ENCODE measurements around the gene HSPA8. TPM values are rescaled to one million over a fixed set of nuclear protein-coding genes. Genes with fewer than 3 reads are reported as not detected.
"Not testable (repeated sequence)": the region's sequence is repeated elsewhere in the genome, so short reads cannot be mapped to it uniquely, and the experiment has no call there.

HSPA8 gene
- total and polyA plus RNA-seq, 2 of the 8 experiments (the other 6 are each of a cell fraction or from before 2014, with no cell fraction given), result 1,491 to 2,155 TPM

DNA sequence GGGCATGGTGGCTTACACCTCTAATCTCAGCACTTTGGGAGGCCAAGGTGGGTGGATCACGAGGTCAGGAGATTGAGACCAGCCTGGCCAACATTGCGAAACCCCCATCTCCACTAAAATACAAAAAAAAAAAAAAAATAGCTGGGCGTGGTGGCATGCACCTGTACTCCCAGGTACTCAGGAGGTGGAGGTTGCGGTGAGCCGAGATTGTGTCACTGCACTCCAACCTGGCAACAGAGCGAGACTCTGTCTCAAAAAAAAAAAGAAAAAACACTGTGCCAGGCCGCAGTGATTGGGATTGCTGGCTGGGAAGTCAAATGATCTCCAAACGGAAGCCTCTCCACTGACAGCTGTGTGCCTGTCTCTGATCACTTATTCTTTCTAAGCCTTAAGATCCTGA lies 28.2 kb upstream of the HSPA8 start:
- not testable (repeated sequence) for H2AK5ac ChIP-seq (ENCODE audit: low read depth, low read length); H3K36me3 ChIP-seq (ENCODE audit: control insufficient read depth in 2 of 4, insufficient read depth in 4 of 4, low read length in 3 of 4)

DNA sequence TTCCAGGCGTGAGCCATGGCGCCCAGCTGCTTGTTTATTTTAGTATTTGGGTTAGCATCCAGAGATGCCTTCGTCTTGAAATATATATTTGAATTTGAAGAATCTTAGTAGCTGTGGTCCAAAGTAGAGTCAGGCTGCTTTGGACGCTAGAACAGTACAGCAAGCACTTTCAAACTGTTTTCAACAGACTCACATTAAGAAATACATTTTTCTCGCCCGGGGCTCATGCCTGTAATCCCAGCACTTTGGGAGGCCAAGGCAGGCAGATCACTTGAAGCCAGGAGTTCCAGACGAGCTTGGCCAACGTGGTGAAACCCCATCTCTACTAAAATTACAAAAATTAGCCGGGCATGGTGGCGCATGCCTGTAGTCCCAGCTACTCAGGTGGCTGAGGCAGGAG lies 27.0 kb upstream of the HSPA8 start:
- H2BK120ac ChIP-seq (replicated peaks; ENCODE audit: low read depth, low read length); H3K23ac ChIP-seq (ENCODE audit: insufficient read length); H3K56ac ChIP-seq (replicated peaks; ENCODE audit: insufficient read length, low read depth, low read length); H3K4me3 ChIP-seq (ENCODE audit: extremely low read depth in 1 of 4, insufficient read depth in 2 of 4, low read depth in 3 of 4, low read length in 4 of 4); H4K91ac ChIP-seq (replicated peaks; ENCODE audit: insufficient read length, low read length); DNase-seq (ENCODE audit: low read depth in 1 of 2, low spot score in 2 of 2); H2BK15ac ChIP-seq (ENCODE audit: low read length); H3K79me2 ChIP-seq (ENCODE audit: control insufficient read depth in 1 of 2, insufficient read depth in 2 of 2, low read length in 2 of 2); H3K27me3 ChIP-seq (replicated peaks in 1 of 4; ENCODE audit: control insufficient read depth in 3 of 4, extremely low read depth in 1 of 4, insufficient read depth in 3 of 4, low read length in 3 of 4); H2AFZ ChIP-seq (ENCODE audit: low read length); H3K9ac ChIP-seq (replicated peaks in 1 of 4; ENCODE audit: extremely low read depth in 1 of 4, low read depth in 3 of 4, low read length in 3 of 4); H3K27ac ChIP-seq (ENCODE audit: low read depth, low read length); H2BK12ac ChIP-seq (ENCODE audit: low read depth, low read length); H4K8ac ChIP-seq (ENCODE audit: extremely low read depth, insufficient read depth, low read length); FAIRE-seq; H3K36me3 ChIP-seq (ENCODE audit: control insufficient read depth in 2 of 4, insufficient read depth in 4 of 4, low read length in 3 of 4); H2BK5ac ChIP-seq (ENCODE audit: low read depth, low read length); H2BK20ac ChIP-seq (ENCODE audit: low read length); H3K23me2 ChIP-seq (ENCODE audit: low read depth, low read length); H4K5ac ChIP-seq (ENCODE audit: insufficient read length, low read depth, low read length); H3K4me2 ChIP-seq (ENCODE audit: insufficient read depth in 1 of 2, low read depth in 2 of 2, low read length in 2 of 2); H3K18ac ChIP-seq (ENCODE audit: extremely low read depth, low read length); H3K14ac ChIP-seq (ENCODE audit: insufficient read length); H3K9me3 ChIP-seq (ENCODE audit: insufficient read depth in 2 of 2, low read depth in 1 of 2, low read length in 1 of 2); H3K4ac ChIP-seq (replicated peaks; ENCODE audit: insufficient read length, low read depth, low read length); H3K4me1 ChIP-seq (replicated peaks in 1 of 4; ENCODE audit: control insufficient read depth in 3 of 4, insufficient read depth in 4 of 4, low read length in 3 of 4); H3K79me1 ChIP-seq (ENCODE audit: low read depth, low read length); H2AK5ac ChIP-seq (ENCODE audit: low read depth, low read length); H4K20me1 ChIP-seq (replicated peaks in 1 of 2; ENCODE audit: control insufficient read depth in 1 of 2, insufficient read depth in 2 of 2, low read length in 2 of 2): not testable (repeated sequence)
- CTCF ChIA-PET (ENCODE audit: partially characterized antibody), result interaction anchor here (0.6 to 2.1 kb wide), 7 partner anchors 14 to 413 kb away, joined by 3 to 4 read pairs (median 3); no protein-coding TSS in a partner anchor
- WGBS, 2 experiments (ENCODE audit: extremely low coverage in 1 of 2, insufficient coverage in 1 of 2, insufficient read length in 1 of 2, insufficient replicate concordance in 2 of 2, low coverage in 1 of 2, low lambda C conversion rate in 2 of 2, missing lambda C conversion rate in 1 of 2), result 92% methylated on average over 10 of the region's 10 CpGs; no CpG with 5 or more reads in 1 of the 2 experiments
- POLR2A ChIA-PET (ENCODE audit: partially characterized antibody), result interaction anchor here (1.2 kb wide), 1 partner anchor 16 kb away, joined by 3 read pairs; no protein-coding TSS in a partner anchor

More for the DNA sequence above, 28.2 kb upstream of the HSPA8 start:
- H3K23ac ChIP-seq (ENCODE audit: insufficient read length); H2BK20ac ChIP-seq (ENCODE audit: low read length); H3K4me3 ChIP-seq (ENCODE audit: extremely low read depth in 1 of 4, insufficient read depth in 2 of 4, low read depth in 3 of 4, low read length in 4 of 4); H3K27ac ChIP-seq (ENCODE audit: low read depth, low read length); DNase-seq (ENCODE audit: low read depth in 1 of 2, low spot score in 2 of 2); H4K5ac ChIP-seq (ENCODE audit: insufficient read length, low read depth, low read length); H3K27me3 ChIP-seq (replicated peaks in 1 of 4; ENCODE audit: control insufficient read depth in 3 of 4, extremely low read depth in 1 of 4, insufficient read depth in 3 of 4, low read length in 3 of 4); H3K18ac ChIP-seq (ENCODE audit: extremely low read depth, low read length); H4K20me1 ChIP-seq (replicated peaks in 1 of 2; ENCODE audit: control insufficient read depth in 1 of 2, insufficient read depth in 2 of 2, low read length in 2 of 2); H2BK120ac ChIP-seq (replicated peaks; ENCODE audit: low read depth, low read length); H3K4me1 ChIP-seq (replicated peaks in 1 of 4; ENCODE audit: control insufficient read depth in 3 of 4, insufficient read depth in 4 of 4, low read length in 3 of 4); H2BK12ac ChIP-seq (ENCODE audit: low read depth, low read length); H3K4ac ChIP-seq (replicated peaks; ENCODE audit: insufficient read length, low read depth, low read length); H3K4me2 ChIP-seq (ENCODE audit: insufficient read depth in 1 of 2, low read depth in 2 of 2, low read length in 2 of 2); H3K79me2 ChIP-seq (ENCODE audit: control insufficient read depth in 1 of 2, insufficient read depth in 2 of 2, low read length in 2 of 2); H3K9me3 ChIP-seq (ENCODE audit: insufficient read depth in 2 of 2, low read depth in 1 of 2, low read length in 1 of 2); H4K8ac ChIP-seq (ENCODE audit: extremely low read depth, insufficient read depth, low read length); H2AFZ ChIP-seq (ENCODE audit: low read length); FAIRE-seq; H2BK15ac ChIP-seq (ENCODE audit: low read length); H3K56ac ChIP-seq (replicated peaks; ENCODE audit: insufficient read length, low read depth, low read length); H2BK5ac ChIP-seq (ENCODE audit: low read depth, low read length); H3K14ac ChIP-seq (ENCODE audit: insufficient read length); H3K79me1 ChIP-seq (ENCODE audit: low read depth, low read length); H3K23me2 ChIP-seq (ENCODE audit: low read depth, low read length); H3K9ac ChIP-seq (replicated peaks in 1 of 4; ENCODE audit: extremely low read depth in 1 of 4, low read depth in 3 of 4, low read length in 3 of 4); H4K91ac ChIP-seq (replicated peaks; ENCODE audit: insufficient read length, low read length): not testable (repeated sequence)
- ChIA-PET CTCF (ENCODE audit: partially characterized antibody) (interaction anchor here (0.6 to 1.9 kb wide), 5 partner anchors 13 to 67 kb away, joined by 3 to 4 read pairs (median 3); no protein-coding TSS in a partner anchor), POLR2A (ENCODE audit: partially characterized antibody) (interaction anchor here (1.5 kb wide), 1 partner anchor 13 kb away, joined by 3 read pairs; no protein-coding TSS in a partner anchor)
- WGBS, 2 experiments (ENCODE audit: extremely low coverage in 1 of 2, insufficient coverage in 1 of 2, insufficient read length in 1 of 2, insufficient replicate concordance in 2 of 2, low coverage in 1 of 2, low lambda C conversion rate in 2 of 2, missing lambda C conversion rate in 1 of 2), result 95% methylated on average over 8 of the region's 8 CpGs; no CpG with 5 or more reads in 1 of the 2 experiments
